ENCODE data around the gene KIRREL3. TPM values are rescaled to one million over a fixed set of nuclear protein-coding genes. Genes with fewer than 3 reads are reported as not detected.

The KIRREL3 gene
- total RNA-seq, 1 donor from 2014 or later, result under 0.01 TPM

DNA sequence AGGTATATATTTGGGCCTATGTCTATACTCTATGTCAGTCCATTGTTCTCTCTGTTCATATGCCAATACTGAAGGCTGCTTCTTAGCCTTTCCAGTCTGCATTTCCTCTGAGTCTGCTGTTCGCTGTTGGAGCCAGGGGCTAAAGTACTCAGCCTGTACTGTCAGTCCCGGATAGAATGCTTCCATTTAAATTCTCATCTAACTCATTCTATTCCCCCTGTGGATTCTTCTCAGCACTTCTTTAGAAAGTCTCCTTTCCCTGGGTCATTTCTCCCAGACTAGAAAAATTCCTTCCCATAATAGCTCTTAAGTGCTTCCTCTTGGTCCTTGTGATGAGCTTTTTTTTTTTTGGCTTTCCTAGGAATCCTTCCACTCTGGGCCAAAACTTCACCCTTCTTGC lies 293.1 kb downstream of the KIRREL3 start:
- Histone ChIP-seq H3K27me3 (ENCODE audit: control insufficient read depth in 3 of 3, insufficient read depth in 3 of 3, low read length in 3 of 3) (peaks cover 0 to 3% (median 0%) of the 10 kb centered on the region in 3 donors), H3K27ac (ENCODE audit: low read depth, low read length) (no peak overlapping the region), H3K9me3 (ENCODE audit: control insufficient read depth in 3 of 3, low read length in 3 of 3) (no peaks in the 10 kb centered on the region), H3K36me3 (ENCODE audit: control insufficient read depth in 3 of 3, insufficient read depth in 3 of 3, low read length in 3 of 3) (no peaks in the 10 kb centered on the region), H3K9ac (ENCODE audit: low read depth in 1 of 3, low read length in 3 of 3) (no peak overlapping the region), H3K4me3 (ENCODE audit: low read length in 3 of 3) (no peak overlapping the region), H3K4me1 (ENCODE audit: control insufficient read depth in 3 of 3, insufficient read depth in 3 of 3, low read length in 3 of 3) (peaks cover 0 to 6% (median 0%) of the 10 kb centered on the region in 3 donors)

DNA sequence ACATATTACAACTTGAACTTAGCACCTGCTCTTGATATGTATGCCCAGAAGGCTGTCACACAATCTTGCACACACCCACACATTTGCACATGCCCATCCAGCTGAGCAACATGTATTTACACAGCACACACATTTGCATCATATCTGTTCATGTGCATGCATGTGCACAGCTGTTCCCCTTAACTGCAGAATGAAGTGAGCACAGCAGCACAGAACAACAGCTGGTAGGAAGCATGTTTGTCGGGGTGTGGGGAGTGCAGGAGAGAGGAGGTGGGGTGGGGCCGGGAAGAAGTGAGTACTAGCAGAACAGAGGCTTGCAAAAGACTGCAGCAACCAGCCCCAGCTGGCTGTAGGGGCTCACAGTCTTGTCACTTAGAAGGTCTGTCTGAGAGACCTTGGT lies 296.5 kb downstream of the KIRREL3 start:
- Histone ChIP-seq H3K4me3 (ENCODE audit: low read length in 3 of 3) (no peak overlapping the region), H3K9me3 (ENCODE audit: control insufficient read depth in 3 of 3, low read length in 3 of 3) (no peaks in the 10 kb centered on the region), H3K36me3 (ENCODE audit: control insufficient read depth in 3 of 3, insufficient read depth in 3 of 3, low read length in 3 of 3) (no peaks in the 10 kb centered on the region), H3K4me1 (ENCODE audit: control insufficient read depth in 3 of 3, insufficient read depth in 3 of 3, low read length in 3 of 3) (peaks cover 0 to 6% (median 0%) of the 10 kb centered on the region in 3 donors), H3K27me3 (ENCODE audit: control insufficient read depth in 3 of 3, insufficient read depth in 3 of 3, low read length in 3 of 3) (peaks cover 0 to under 1% (median 0%) of the 10 kb centered on the region in 3 donors), H3K9ac (ENCODE audit: low read depth in 1 of 3, low read length in 3 of 3) (no peak overlapping the region), H3K27ac (ENCODE audit: low read depth, low read length) (no peak overlapping the region)

DNA sequence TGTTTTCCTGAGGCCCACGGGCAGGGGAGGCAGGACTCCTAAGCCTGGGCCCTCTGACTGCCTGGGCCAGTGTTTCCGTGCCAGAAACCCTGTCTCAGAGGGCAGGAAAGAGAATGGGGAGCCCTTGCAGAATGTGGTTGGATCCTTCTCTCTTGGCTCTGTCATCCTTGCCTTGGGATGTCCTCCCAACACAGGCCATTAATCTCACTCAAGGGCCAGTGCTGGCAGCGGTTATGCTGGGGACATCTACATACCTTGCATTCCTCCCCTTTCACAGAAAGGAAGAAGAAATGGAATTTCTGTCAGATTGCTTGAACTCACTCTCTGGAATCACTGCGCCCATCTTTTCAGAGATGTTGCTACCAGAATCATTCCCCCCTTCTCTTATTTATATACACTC lies 296.9 kb downstream of the KIRREL3 start:
- H3K9ac ChIP-seq (ENCODE audit: low read depth in 1 of 3, low read length in 3 of 3), result no peak overlapping the region
- H3K9me3 ChIP-seq (ENCODE audit: control insufficient read depth in 3 of 3, low read length in 3 of 3), result no peaks in the 10 kb centered on the region
- no peaks in the 10 kb centered on the region for H3K36me3 ChIP-seq (ENCODE audit: control insufficient read depth in 3 of 3, insufficient read depth in 3 of 3, low read length in 3 of 3)
- peaks cover 0 to under 1% (median 0%) of the 10 kb centered on the region in 3 donors for H3K27me3 ChIP-seq (ENCODE audit: control insufficient read depth in 3 of 3, insufficient read depth in 3 of 3, low read length in 3 of 3)
- H3K4me1 ChIP-seq (ENCODE audit: control insufficient read depth in 3 of 3, insufficient read depth in 3 of 3, low read length in 3 of 3), result peaks cover 0 to 8% (median 0%) of the 10 kb centered on the region in 3 donors
- no peak overlapping the region for H3K4me3 ChIP-seq (ENCODE audit: low read length in 3 of 3)
- H3K27ac ChIP-seq (ENCODE audit: low read depth, low read length), result no peak overlapping the region

DNA sequence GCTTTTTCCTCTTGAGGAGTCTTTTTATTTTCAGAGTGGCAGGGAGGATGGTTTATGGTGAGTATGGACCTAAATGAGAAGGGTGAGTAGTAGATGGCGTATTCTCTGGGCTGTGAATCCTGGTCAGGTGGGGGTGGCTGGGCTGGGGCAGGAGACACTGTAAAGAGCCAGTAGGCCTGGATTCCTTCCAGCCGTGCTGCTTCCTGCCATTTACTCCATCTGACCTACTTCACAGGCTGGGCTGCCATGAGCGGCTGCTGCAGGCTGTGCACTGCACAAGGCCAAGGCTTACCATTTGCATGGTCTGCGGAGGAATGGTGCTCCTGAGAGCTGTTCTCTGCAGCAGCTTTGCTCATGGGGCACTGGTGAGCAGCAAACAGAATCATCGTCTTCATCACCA lies 297.6 kb downstream of the KIRREL3 start:
- Histone ChIP-seq H3K36me3 (ENCODE audit: control insufficient read depth in 3 of 3, insufficient read depth in 3 of 3, low read length in 3 of 3) (no peaks in the 10 kb centered on the region), H3K27me3 (ENCODE audit: control insufficient read depth in 3 of 3, insufficient read depth in 3 of 3, low read length in 3 of 3) (peaks cover 0 to 4% (median 0%) of the 10 kb centered on the region in 3 donors), H3K9me3 (ENCODE audit: control insufficient read depth in 3 of 3, low read length in 3 of 3) (no peaks in the 10 kb centered on the region), H3K4me3 (ENCODE audit: low read length in 3 of 3) (no peak overlapping the region), H3K9ac (ENCODE audit: low read depth in 1 of 3, low read length in 3 of 3) (no peak overlapping the region), H3K27ac (ENCODE audit: low read depth, low read length) (no peak overlapping the region), H3K4me1 (ENCODE audit: control insufficient read depth in 3 of 3, insufficient read depth in 3 of 3, low read length in 3 of 3) (peaks cover 0 to 11% (median 0%) of the 10 kb centered on the region in 3 donors)

DNA sequence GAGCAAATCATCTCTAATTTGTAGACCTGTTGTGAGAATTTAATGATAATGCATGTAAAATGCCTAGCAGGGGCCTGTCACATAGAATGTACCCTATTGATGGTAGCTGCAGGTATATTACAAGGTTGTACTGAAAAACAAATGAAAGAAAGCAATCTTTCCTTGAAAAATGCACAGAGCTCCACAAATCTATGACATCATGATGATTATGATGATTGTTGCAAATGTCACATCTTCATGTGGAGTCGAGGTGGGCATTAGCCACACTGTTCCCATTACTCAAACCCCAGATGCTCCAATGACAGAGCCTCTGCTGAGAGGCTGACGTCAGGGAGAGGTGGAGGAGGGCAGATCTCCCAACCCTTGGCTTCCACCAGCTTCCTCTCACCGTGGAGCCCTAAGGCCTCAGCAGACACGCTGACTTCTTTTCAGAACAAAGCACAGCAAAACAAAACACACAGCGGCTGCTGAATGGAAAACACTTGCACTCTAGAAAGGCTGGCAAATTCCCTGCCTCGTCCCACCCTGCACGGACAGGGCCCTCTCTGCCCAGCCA lies 298.3 kb downstream of the KIRREL3 start:
- Histone ChIP-seq H3K27ac (ENCODE audit: low read depth, low read length) (no peak overlapping the region), H3K9ac (ENCODE audit: low read depth in 1 of 3, low read length in 3 of 3) (no peak overlapping the region), H3K27me3 (ENCODE audit: control insufficient read depth in 3 of 3, insufficient read depth in 3 of 3, low read length in 3 of 3) (peaks cover 0 to 4% (median 0%) of the 10 kb centered on the region in 3 donors), H3K36me3 (ENCODE audit: control insufficient read depth in 3 of 3, insufficient read depth in 3 of 3, low read length in 3 of 3) (no peaks in the 10 kb centered on the region), H3K9me3 (ENCODE audit: control insufficient read depth in 3 of 3, low read length in 3 of 3) (no peaks in the 10 kb centered on the region), H3K4me3 (ENCODE audit: low read length in 3 of 3) (no peak overlapping the region), H3K4me1 (ENCODE audit: control insufficient read depth in 3 of 3, insufficient read depth in 3 of 3, low read length in 3 of 3) (peaks cover 0 to 11% (median 0%) of the 10 kb centered on the region in 3 donors)

DNA sequence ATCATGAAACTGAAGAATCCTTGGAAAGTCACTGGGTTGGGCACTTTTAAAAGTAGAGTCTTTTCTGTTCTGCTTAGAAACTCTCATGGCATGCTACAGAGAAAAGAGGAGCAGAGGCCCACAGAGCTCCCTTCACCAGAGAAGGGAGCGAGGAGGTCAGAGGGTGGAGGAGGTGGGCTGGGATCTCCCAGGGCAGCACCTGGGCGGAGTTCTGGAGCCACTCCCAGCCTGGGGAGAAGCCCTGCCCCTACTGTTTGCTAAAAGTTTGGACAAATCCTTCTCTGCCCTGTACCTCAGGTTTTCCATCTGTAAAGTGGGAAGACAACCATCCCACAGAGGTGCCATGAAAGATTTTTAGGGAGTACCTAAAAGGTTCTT lies 299.1 kb downstream of the KIRREL3 start:
- H3K9me3 ChIP-seq (ENCODE audit: control insufficient read depth in 3 of 3, low read length in 3 of 3), result no peaks in the 10 kb centered on the region
- no peak overlapping the region for H3K4me3 ChIP-seq (ENCODE audit: low read length in 3 of 3)
- peaks cover 0 to 7% (median 0%) of the 10 kb centered on the region in 3 donors for H3K27me3 ChIP-seq (ENCODE audit: control insufficient read depth in 3 of 3, insufficient read depth in 3 of 3, low read length in 3 of 3)
- H3K36me3 ChIP-seq (ENCODE audit: control insufficient read depth in 3 of 3, insufficient read depth in 3 of 3, low read length in 3 of 3), result no peaks in the 10 kb centered on the region
- H3K9ac ChIP-seq (ENCODE audit: low read depth in 1 of 3, low read length in 3 of 3), result no peak overlapping the region
- no peak overlapping the region for H3K27ac ChIP-seq (ENCODE audit: low read depth, low read length)
- peaks cover 0 to 11% (median 0%) of the 10 kb centered on the region in 3 donors for H3K4me1 ChIP-seq (ENCODE audit: control insufficient read depth in 3 of 3, insufficient read depth in 3 of 3, low read length in 3 of 3)

DNA sequence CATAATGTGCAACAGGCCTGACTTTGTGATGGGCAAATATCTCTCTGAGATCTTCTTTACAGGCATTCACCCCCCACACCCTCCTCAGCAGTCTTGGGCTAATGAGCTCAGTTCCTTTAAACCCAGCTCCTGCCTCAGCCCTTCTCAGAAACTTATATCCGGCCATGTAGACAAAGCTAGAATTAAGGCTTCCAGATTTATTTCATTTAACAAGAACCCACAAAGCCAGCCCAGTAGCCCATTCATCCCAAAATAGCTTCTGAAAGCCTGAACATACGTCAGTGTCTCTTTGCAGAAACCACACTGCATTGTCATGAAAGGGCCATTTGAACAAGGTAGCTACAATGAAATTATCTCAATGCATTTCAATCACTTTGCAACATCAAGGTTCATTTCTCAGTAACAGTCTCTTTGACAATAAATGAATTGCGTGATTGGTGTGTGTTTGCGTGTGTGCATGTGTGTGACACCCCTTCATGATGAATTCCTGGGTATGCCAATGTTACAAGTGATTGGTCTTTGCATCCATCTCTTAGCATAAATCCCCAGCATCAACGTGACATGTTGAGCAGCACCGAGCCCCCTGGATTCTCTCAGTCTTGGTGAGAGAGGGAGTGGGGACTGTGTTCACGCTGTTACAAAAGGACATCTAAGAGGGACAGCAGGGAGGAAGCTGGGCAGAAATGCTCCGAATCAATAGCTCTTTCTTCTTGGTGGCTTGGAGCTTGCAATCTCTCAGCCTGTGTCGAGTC lies 299.6 kb downstream of the KIRREL3 start:
- H3K4me3 ChIP-seq (ENCODE audit: low read length in 3 of 3), result no peak overlapping the region
- peaks cover 0 to 9% (median 0%) of the 10 kb centered on the region in 3 donors for H3K27me3 ChIP-seq (ENCODE audit: control insufficient read depth in 3 of 3, insufficient read depth in 3 of 3, low read length in 3 of 3)
- no peak overlapping the region for H3K27ac ChIP-seq (ENCODE audit: low read depth, low read length)
- no peak overlapping the region for H3K9ac ChIP-seq (ENCODE audit: low read depth in 1 of 3, low read length in 3 of 3)
- H3K4me1 ChIP-seq (ENCODE audit: control insufficient read depth in 3 of 3, insufficient read depth in 3 of 3, low read length in 3 of 3), result peaks cover 0 to 11% (median 0%) of the 10 kb centered on the region in 3 donors
- no peaks in the 10 kb centered on the region for H3K36me3 ChIP-seq (ENCODE audit: control insufficient read depth in 3 of 3, insufficient read depth in 3 of 3, low read length in 3 of 3)
- H3K9me3 ChIP-seq (ENCODE audit: control insufficient read depth in 3 of 3, low read length in 3 of 3), result no peaks in the 10 kb centered on the region

DNA sequence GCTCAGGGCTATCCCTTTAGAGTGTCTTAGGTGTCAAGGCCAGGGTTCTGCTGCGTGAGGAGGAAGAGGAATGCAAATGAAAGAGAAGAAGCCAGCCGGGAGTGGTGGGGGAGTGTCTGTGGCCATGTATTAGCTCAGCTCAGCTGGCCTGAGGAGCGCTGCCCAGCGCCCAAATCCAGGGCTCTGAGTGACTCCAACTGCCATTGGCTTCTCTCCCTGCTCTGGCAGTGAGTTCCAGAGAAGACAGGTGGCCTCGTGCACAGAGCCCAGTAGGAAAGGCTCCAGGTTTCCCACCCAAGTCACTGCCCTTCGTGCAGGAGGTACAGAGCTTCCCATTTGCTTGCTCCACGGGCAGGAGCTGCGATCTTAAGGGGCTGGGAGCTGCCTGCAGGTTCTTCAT lies 302.0 kb downstream of the KIRREL3 start:
- peaks cover 0 to 11% (median 0%) of the 10 kb centered on the region in 3 donors for H3K4me1 ChIP-seq (ENCODE audit: control insufficient read depth in 3 of 3, insufficient read depth in 3 of 3, low read length in 3 of 3)
- no peaks in the 10 kb centered on the region for H3K36me3 ChIP-seq (ENCODE audit: control insufficient read depth in 3 of 3, insufficient read depth in 3 of 3, low read length in 3 of 3)
- H3K9me3 ChIP-seq (ENCODE audit: control insufficient read depth in 3 of 3, low read length in 3 of 3), result no peaks in the 10 kb centered on the region
- H3K4me3 ChIP-seq (ENCODE audit: low read length in 3 of 3), result no peak overlapping the region
- no peak overlapping the region for H3K27ac ChIP-seq (ENCODE audit: low read depth, low read length)
- peaks cover 0 to 9% (median 0%) of the 10 kb centered on the region in 3 donors for H3K27me3 ChIP-seq (ENCODE audit: control insufficient read depth in 3 of 3, insufficient read depth in 3 of 3, low read length in 3 of 3)
- no peak overlapping the region for H3K9ac ChIP-seq (ENCODE audit: low read depth in 1 of 3, low read length in 3 of 3)

DNA sequence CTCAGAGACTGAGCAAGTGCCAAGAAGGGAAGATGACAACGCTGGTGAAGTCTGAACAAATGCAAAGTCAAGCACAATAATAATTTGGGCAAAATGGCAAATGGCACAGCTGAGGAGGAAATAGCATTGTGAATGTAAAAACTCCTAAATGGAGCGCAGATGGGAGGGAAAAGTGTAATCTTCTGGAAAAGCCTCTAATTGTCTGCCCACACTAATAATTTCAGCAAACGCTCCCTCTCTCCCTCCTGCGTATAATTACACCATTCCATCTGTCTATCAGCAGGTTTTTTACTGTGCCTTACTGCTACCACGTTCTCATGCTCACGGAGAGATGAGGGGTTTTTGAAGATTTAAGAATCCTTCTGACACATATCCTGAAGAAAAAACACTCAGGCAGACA lies 302.6 kb downstream of the KIRREL3 start:
- Histone ChIP-seq H3K27ac (ENCODE audit: low read depth, low read length) (no peak overlapping the region), H3K4me1 (ENCODE audit: control insufficient read depth in 3 of 3, insufficient read depth in 3 of 3, low read length in 3 of 3) (peaks cover 0 to 9% (median 0%) of the 10 kb centered on the region in 3 donors), H3K27me3 (ENCODE audit: control insufficient read depth in 3 of 3, insufficient read depth in 3 of 3, low read length in 3 of 3) (peaks cover 0 to 9% (median 0%) of the 10 kb centered on the region in 3 donors), H3K36me3 (ENCODE audit: control insufficient read depth in 3 of 3, insufficient read depth in 3 of 3, low read length in 3 of 3) (no peaks in the 10 kb centered on the region), H3K9ac (ENCODE audit: low read depth in 1 of 3, low read length in 3 of 3) (no peak overlapping the region), H3K9me3 (ENCODE audit: control insufficient read depth in 3 of 3, low read length in 3 of 3) (peaks cover 0 to under 1% (median 0%) of the 10 kb centered on the region in 3 donors), H3K4me3 (ENCODE audit: low read length in 3 of 3) (no peak overlapping the region)

DNA sequence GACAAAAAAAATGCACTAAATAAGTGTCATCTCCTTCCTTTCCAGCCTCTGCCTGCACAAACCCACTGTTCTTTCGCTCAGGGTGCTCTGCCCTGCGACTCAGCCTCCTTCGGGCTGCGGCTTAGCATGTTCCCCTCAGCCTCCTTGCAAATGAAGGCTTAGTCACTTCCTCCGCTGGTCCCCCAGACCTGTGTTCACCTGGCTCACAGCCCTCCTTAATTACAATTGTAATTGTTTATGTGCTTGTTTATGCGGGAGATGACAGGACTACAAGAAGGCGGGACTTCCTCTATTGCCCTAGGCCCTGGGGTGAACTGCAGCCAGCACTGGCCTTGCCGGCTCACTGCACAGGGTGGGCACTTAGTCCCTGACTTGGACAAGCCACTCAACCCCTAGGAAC lies 303.6 kb downstream of the KIRREL3 start:
- H3K4me1 ChIP-seq (ENCODE audit: control insufficient read depth in 3 of 3, insufficient read depth in 3 of 3, low read length in 3 of 3), result peaks cover 0 to 5% (median 0%) of the 10 kb centered on the region in 3 donors

More for the DNA sequence above, 303.6 kb downstream of the KIRREL3 start:
- Histone ChIP-seq H3K27me3 (ENCODE audit: control insufficient read depth in 3 of 3, insufficient read depth in 3 of 3, low read length in 3 of 3) (peaks cover 0 to 9% (median 0%) of the 10 kb centered on the region in 3 donors), H3K9me3 (ENCODE audit: control insufficient read depth in 3 of 3, low read length in 3 of 3) (peaks cover 0 to 4% (median 4%) of the 10 kb centered on the region in 3 donors), H3K9ac (ENCODE audit: low read depth in 1 of 3, low read length in 3 of 3) (no peak overlapping the region), H3K4me3 (ENCODE audit: low read length in 3 of 3) (no peak overlapping the region), H3K27ac (ENCODE audit: low read depth, low read length) (no peak overlapping the region), H3K36me3 (ENCODE audit: control insufficient read depth in 3 of 3, insufficient read depth in 3 of 3, low read length in 3 of 3) (no peaks in the 10 kb centered on the region)
